Subcutaneous adipose tissue (tissue), 4 donors: ENCODE data around the gene RNU6-8. TPM values are rescaled to one million over a fixed set of nuclear protein-coding genes. Genes with fewer than 3 reads are reported as not detected.

Source experiments
- total RNA-seq, 4 donors: library from RNA; depleted of rRNA; stranded (reverse); fragments of >200 nt; gene quantifications; one replicate each; pipeline ENCODE4 v1.1.0, GENCODE V29; 2016
- TF ChIP-seq, protein P1 (sequence below): fragments of 450-650 bp; IDR thresholded peaks from one replicate; pipeline ENCODE4 v1.5.1; 2016; ENCODE audit warnings: low read depth, mild to moderate bottlenecking, control low read depth, antibody characterized with exemption, moderate library complexity

The RNU6-8 gene
- not detected for total RNA-seq

DNA sequence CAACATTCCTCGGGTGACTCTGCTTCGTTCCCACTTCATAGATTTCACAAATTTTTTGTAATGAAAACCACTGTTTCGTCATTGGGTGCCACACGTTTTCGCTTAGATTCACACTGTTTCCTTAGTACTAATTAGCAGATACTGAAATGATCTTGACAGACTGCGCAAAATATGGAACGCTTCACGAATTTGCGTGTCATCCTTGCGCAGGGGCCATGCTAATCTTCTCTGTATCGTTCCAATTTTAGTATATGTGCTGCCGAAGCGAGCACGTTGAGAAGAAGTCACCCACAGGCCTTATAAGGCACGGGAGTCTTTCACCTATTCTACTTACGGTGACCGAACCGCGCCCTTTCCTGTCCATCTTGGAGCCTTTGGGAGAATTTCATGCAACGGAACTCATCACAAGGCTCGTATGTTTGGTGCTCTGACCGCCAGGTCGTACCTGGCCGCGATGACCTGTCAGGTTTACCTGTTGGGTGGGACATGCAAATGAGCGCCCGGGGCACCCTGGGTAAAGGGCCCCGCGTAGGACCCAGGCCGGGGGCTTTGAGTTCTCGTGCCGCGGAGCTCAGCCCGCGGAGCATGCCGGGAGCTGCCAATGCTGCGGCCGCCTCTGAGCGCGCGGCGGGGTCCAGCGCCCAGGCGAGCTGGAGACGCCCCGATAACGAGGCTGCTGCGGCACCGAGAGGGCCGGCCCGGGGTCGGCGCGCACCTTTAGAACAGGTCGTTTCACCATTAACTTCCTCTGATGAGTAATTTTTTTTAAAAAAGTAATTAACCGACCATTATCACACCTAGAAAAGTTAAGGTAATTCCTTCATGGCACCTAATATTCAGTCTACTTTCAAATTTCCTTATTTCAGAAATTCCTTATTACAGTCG is at the start of gene RNU6-8:
Gene RNU6-8 (minus strand): TSS at position 272 of the 885 bp plus-strand sequence.
- TF ChIP-seq, protein P1, sequence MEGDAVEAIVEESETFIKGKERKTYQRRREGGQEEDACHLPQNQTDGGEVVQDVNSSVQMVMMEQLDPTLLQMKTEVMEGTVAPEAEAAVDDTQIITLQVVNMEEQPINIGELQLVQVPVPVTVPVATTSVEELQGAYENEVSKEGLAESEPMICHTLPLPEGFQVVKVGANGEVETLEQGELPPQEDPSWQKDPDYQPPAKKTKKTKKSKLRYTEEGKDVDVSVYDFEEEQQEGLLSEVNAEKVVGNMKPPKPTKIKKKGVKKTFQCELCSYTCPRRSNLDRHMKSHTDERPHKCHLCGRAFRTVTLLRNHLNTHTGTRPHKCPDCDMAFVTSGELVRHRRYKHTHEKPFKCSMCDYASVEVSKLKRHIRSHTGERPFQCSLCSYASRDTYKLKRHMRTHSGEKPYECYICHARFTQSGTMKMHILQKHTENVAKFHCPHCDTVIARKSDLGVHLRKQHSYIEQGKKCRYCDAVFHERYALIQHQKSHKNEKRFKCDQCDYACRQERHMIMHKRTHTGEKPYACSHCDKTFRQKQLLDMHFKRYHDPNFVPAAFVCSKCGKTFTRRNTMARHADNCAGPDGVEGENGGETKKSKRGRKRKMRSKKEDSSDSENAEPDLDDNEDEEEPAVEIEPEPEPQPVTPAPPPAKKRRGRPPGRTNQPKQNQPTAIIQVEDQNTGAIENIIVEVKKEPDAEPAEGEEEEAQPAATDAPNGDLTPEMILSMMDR: no peak

DNA sequence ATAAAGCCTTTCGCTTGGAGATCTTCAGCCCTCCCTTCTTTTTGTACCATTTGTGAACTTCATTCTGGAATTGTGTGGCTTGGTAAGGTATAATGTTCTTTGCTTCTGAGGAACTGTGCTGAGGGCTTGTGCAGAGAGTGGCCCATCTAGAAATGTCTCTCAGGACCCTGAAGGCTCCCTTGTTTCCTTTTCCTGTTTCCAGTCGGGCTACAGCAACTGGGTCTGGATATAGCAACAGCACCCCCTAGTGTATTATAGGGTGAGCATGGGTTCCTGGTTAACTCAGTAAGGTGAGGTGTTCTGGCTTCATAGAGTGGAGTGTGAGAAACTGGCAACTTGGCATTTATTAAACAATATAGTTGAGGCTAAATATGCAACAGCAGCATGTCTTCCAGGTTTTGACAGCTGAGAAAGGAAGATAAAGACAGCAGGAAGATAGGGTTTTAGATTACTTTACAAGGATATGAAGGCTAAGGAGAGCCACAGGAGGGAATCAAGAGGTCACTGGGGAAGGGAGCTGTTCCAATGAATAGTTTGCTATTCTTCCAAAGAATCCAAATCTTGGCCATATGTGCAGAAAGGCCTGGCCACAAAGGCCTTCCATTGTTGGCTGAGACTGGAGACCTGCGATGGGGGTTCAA is 49.1 kb upstream of the RNU6-8 start:
- TF ChIP-seq, protein P1: no peak

DNA sequence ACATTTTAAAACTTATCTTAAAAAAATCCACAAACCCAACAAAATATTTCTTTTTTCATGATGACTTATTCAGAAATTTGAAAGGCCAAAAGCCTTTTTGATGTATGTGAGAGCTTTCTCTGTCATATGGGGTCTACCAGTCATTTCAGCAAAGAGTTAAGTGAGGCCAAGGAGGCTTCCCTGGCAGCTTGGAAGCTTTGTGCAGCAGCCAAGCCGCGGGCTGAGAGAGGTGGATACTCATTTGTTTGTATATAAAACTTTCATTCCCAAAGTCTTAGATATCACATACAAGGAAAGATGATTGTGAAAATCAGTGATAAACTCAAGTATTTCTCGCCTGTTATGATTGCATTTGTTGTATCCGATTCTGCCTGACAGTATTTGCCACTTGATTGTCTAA is 48.5 kb upstream of the RNU6-8 start:
- TF ChIP-seq, protein P1: no peak

DNA sequence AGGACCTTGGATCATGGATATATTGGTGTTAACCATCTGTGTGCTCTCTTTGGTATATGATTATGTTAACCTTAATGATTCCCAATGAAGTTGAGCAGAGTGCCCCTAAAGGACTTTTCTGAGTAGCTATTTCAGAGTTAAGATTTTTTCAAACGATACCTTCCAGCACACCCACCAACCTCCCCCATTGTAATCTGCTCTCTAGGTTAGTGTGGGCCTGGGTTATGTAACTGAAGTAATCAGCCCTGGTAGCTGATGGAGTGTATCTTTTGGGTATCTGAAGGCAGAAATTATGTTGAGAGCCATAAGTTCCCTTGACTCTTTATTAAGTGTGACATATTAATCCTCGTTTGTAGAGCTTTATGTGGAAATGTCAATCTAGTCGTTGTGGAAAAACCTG is 47.6 kb upstream of the RNU6-8 start:
- TF ChIP-seq, protein P1: no peak

DNA sequence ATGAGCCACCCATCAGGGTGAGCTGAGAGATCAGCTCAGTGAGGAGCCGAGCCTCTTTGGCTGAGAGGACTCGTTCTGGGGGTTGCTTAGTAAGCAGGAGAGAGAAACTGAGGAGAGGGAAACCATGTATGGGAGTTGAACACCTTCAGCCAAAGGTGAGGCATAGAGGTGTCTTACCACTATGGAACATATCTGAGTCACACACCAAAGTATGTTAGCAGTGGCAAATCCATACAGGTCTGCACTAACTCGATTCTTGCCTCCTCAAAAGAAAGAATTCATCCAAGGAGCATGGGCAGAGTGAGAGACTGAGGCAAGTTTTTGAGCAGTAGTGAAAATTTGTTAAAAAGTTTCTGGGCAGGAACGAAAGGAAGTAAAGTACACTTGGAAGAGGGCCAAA is 46.7 kb upstream of the RNU6-8 start:
- TF ChIP-seq, protein P1: no peak

DNA sequence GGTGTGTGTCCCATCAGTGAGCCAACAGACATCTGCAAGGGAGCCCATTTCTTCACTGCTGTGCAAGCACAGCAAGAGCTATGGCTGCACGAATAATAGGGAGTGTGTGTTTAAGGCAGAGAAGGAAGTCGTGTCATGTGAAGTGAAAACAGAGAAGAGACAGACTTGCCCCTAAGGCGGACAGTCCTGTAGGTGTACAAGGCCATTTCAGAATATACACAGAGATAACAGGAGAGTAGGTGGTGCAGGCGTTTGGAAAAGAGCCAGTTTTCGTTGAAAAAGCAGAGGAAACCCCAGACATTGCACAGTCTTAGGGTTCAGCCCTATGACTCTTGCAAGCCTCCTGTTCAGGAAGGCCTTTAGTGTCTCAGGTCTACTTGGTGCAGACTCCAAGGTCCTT is 46.3 kb upstream of the RNU6-8 start:
- TF ChIP-seq, protein P1: no peak

DNA sequence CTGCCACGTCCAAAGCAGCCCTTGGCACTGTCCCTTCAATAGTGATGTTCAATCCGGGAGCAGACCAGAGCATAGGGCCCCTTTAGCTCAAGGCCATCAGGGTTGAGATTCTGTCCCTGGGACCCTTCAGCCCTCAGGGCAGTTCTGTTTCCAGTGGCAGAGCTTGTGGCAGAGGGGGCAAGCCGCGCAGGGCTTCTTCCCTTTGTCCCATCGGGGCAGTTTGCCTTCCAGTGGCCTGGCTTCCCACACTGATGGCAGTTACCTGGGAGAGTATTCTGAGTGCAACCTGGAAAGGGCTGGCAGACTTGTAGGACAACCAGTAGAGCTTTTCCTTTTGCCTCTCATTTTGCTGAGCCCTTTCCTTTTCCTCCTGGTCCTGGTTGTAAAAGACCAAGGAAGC is 43.7 kb upstream of the RNU6-8 start:
- TF ChIP-seq, protein P1: no peak
